ENCODE measurements around the gene SMG9. TPM values are rescaled to one million over a fixed set of nuclear protein-coding genes. Genes with fewer than 3 reads are reported as not detected.

Gene SMG9
- total RNA-seq, 1 experiment from 2014 or later = 52.2 TPM

- H4K20me1 ChIP-seq (ENCODE audit: control insufficient read depth, insufficient read depth, insufficient read length) = no peaks in the 10 kb centered on the region
- no peak for TF ChIP-seq CTCF (conservative IDR thresholded peaks at IDR 0.05)
- H2BK5ac ChIP-seq (ENCODE audit: insufficient read length, low read length) = no peak overlapping the region
- Mint-ChIP-seq H3K27ac (no peak overlapping the region), H3K36me3 (ENCODE audit: insufficient read depth in 1 of 3, low read depth in 3 of 3) (no peaks in the 10 kb centered on the region; a peak in 1 of 7 replicates), H3K27me3 (ENCODE audit: low read depth) (peaks cover 44% of the 10 kb centered on the region), H3K9me3 (no peaks in the 10 kb centered on the region), H3K4me1 (peaks cover 12 to 19% of the 10 kb centered on the region in 2 experiments), H3K4me3 (no peak overlapping the region)
- H3K23ac ChIP-seq (ENCODE audit: insufficient read length, low read depth, low read length) = no peak overlapping the region
- peaks cover 3% of the 10 kb centered on the region; the same call in 1 of the 2 replicates for H3K27me3 ChIP-seq (ENCODE audit: insufficient read depth, low read length)
- H4K91ac ChIP-seq (ENCODE audit: insufficient read length, low read depth, low read length) = no peak overlapping the region
- no peak overlapping the region for H2BK15ac ChIP-seq (ENCODE audit: low read depth, low read length)
- H3K27ac ChIP-seq (ENCODE audit: insufficient read length, low read depth, low read length) = no peak overlapping the region
- no peak overlapping the region for H3K56ac ChIP-seq (ENCODE audit: insufficient read length, low read depth, low read length)
- H2BK20ac ChIP-seq (ENCODE audit: low read depth, low read length, poor library complexity, severe bottlenecking) = no peak overlapping the region
- H3K4me2 ChIP-seq (ENCODE audit: insufficient read depth, insufficient read length, low read length) = no peak overlapping the region
- H4K8ac ChIP-seq (replicated peaks; ENCODE audit: insufficient read length, low read depth, low read length) = no peak overlapping the region
- H2AFZ ChIP-seq (ENCODE audit: low read length) = no peak overlapping the region
- no CpG with 5 or more reads among the region's 1 CpG for WGBS (ENCODE audit: extremely low coverage, insufficient read length, low lambda C conversion rate)
- H3K9ac ChIP-seq (ENCODE audit: extremely low read depth, insufficient read length, low read length) = no peak overlapping the region
- H4K5ac ChIP-seq (ENCODE audit: insufficient read length, low read depth, low read length) = no peak overlapping the region
- H3K18ac ChIP-seq (ENCODE audit: insufficient read length, low read depth, low read length) = no peak overlapping the region
- no peak for DNase-seq
- H3T11ph ChIP-seq (ENCODE audit: low read length) = no peak overlapping the region
- H2BK120ac ChIP-seq (ENCODE audit: low read depth, low read length, poor library complexity, severe bottlenecking) = no peak overlapping the region
- no peaks in the 10 kb centered on the region for H3K23me2 ChIP-seq (ENCODE audit: insufficient read length, low read depth, low read length, poor library complexity, severe bottlenecking)
- H3K79me1 ChIP-seq (ENCODE audit: insufficient read depth, low read depth, low read length, poor library complexity, severe bottlenecking) = no peaks in the 10 kb centered on the region
- H3K4ac ChIP-seq (ENCODE audit: low read depth, low read length) = no peak overlapping the region
- H3K79me2 ChIP-seq (ENCODE audit: insufficient read depth, low read length) = no peaks in the 10 kb centered on the region
- no peaks in the 10 kb centered on the region; the same call in 1 of the 2 replicates for H3K4me1 ChIP-seq (ENCODE audit: insufficient read depth, low read length)
- H3K14ac ChIP-seq (ENCODE audit: insufficient read depth, low read length) = no peak overlapping the region
- no peak overlapping the region for H2BK12ac ChIP-seq (ENCODE audit: insufficient read length, low read depth, low read length)
- no peaks in the 10 kb centered on the region for H3K9me3 ChIP-seq (ENCODE audit: control insufficient read depth, low read depth, low read length)
- H2AK5ac ChIP-seq (ENCODE audit: insufficient read length, low read length) = no peak overlapping the region
Measured at GRCh38 chr19:43767818-43768217, 13.1 kb upstream of the SMG9 start.

Data from H9 (cell line).